ENCODE measurements around the gene GRIN2A. TPM values are rescaled to one million over a fixed set of nuclear protein-coding genes. Genes with fewer than 3 reads are reported as not detected.

GRIN2A gene
- total RNA-seq, 2 experiments from 2014 or later: not detected

DNA sequence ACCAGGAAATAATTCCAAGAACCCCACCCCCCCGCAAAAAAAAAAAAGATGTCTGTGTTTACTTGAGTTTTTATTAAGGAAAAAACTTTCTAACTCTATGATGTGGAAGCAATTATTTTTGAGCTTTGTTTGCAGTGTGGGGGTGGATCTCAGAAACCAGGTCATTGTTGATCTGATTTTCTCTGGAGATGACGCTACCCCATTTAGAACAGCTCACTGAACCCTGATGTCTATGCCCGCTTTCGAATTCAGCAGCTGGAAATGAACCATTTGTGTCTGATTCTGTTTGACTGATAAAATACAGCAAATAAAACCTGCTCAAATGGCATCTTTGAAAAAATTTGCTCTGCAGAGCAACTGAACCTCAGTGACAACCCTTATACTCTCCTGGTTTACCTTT lies 368.6 kb downstream of the GRIN2A start:
- Histone ChIP-seq H3K9me3 (ENCODE audit: low read length) (no peaks in the 10 kb centered on the region), H3K9me2 (ENCODE audit: insufficient read depth, low read length) (no peaks in the 10 kb centered on the region), H2AFZ (ENCODE audit: low read length) (no peak overlapping the region), H3K36me3 (ENCODE audit: insufficient read depth, low read length) (no peaks in the 10 kb centered on the region), H3K79me2 (ENCODE audit: insufficient read depth, low read depth, low read length) (no peaks in the 10 kb centered on the region), H3K27ac (ENCODE audit: low read depth, low read length, poor library complexity, severe bottlenecking) (no peak overlapping the region), H4K20me1 (ENCODE audit: insufficient read depth, low read length) (no peaks in the 10 kb centered on the region), H3K4me1 (ENCODE audit: insufficient read depth, low read length, poor library complexity, severe bottlenecking) (no peaks in the 10 kb centered on the region), H3K4me3 (ENCODE audit: low read depth, low read length, poor library complexity, severe bottlenecking) (no peak overlapping the region), H3K4me2 (ENCODE audit: low read length) (no peak overlapping the region)
- CTCF ChIA-PET (ENCODE audit: unreplicated experiment): no interaction called here
- intact Hi-C loops (cut with micrococcal nuclease; ENCODE audit: unreplicated experiment): no loop called here
- TF ChIP-seq, protein P1, sequence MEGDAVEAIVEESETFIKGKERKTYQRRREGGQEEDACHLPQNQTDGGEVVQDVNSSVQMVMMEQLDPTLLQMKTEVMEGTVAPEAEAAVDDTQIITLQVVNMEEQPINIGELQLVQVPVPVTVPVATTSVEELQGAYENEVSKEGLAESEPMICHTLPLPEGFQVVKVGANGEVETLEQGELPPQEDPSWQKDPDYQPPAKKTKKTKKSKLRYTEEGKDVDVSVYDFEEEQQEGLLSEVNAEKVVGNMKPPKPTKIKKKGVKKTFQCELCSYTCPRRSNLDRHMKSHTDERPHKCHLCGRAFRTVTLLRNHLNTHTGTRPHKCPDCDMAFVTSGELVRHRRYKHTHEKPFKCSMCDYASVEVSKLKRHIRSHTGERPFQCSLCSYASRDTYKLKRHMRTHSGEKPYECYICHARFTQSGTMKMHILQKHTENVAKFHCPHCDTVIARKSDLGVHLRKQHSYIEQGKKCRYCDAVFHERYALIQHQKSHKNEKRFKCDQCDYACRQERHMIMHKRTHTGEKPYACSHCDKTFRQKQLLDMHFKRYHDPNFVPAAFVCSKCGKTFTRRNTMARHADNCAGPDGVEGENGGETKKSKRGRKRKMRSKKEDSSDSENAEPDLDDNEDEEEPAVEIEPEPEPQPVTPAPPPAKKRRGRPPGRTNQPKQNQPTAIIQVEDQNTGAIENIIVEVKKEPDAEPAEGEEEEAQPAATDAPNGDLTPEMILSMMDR (conservative IDR thresholded peaks at IDR 0.05; ENCODE audit: low read length): no peak
- no peak for TF ChIP-seq EZH2phosphoT487 (IDR thresholded peaks at IDR 0.05; ENCODE audit: borderline replicate concordance, low read depth, low read length)
- no TSS peak for BruUV-seq (replicated peaks)
- DNase-seq (ENCODE audit: low spot score): no peak
- POLR2A ChIA-PET: interaction anchor here (0.6 to 0.7 kb wide), 2 partner anchors 132 to 727 kb away, joined by 3 to 4 read pairs; no protein-coding TSS in a partner anchor

DNA sequence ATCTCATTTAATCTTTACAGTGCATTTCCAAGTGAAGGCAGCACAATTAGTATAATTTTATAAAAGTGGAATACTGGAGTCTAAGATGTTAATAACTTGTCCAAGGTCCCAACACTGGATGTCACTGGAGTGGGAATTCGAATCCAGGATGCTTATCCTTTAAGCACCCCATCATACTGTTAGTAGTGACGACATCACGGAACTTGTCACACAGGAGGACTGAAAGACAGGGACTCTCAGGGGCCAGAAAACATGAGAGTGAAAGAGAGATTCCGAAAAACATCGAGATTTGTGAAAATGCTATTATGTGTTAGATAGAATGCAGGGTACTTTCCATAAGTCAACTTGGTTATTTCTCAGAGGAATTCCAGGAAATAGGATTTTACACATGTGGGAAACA lies 374.0 kb downstream of the GRIN2A start:
- TF ChIP-seq EZH2phosphoT487 (IDR thresholded peaks at IDR 0.05; ENCODE audit: borderline replicate concordance, low read depth, low read length): no peak
- TF ChIP-seq, protein P1 (conservative IDR thresholded peaks at IDR 0.05; ENCODE audit: low read length): no peak
- POLR2A ChIA-PET: no interaction called here
- no peak overlapping the region for H3K4me2 ChIP-seq (ENCODE audit: low read length)
- H2AFZ ChIP-seq (ENCODE audit: low read length): no peak overlapping the region
- CTCF ChIA-PET (ENCODE audit: unreplicated experiment): no interaction called here
- no peaks in the 10 kb centered on the region for H3K4me1 ChIP-seq (ENCODE audit: insufficient read depth, low read length, poor library complexity, severe bottlenecking)
- no peak overlapping the region for H3K27ac ChIP-seq (ENCODE audit: low read depth, low read length, poor library complexity, severe bottlenecking)
- DNase-seq (ENCODE audit: low spot score): no peak
- BruUV-seq (replicated peaks): no TSS peak
- H3K36me3 ChIP-seq (ENCODE audit: insufficient read depth, low read length): no peaks in the 10 kb centered on the region
- intact Hi-C loops (cut with micrococcal nuclease; ENCODE audit: unreplicated experiment): no loop called here
- no peaks in the 10 kb centered on the region for H3K9me3 ChIP-seq (ENCODE audit: low read length)
- no peak overlapping the region for H3K4me3 ChIP-seq (ENCODE audit: low read depth, low read length, poor library complexity, severe bottlenecking)
- no peaks in the 10 kb centered on the region for H4K20me1 ChIP-seq (ENCODE audit: insufficient read depth, low read length)
- H3K9me2 ChIP-seq (ENCODE audit: insufficient read depth, low read length): no peaks in the 10 kb centered on the region
- H3K79me2 ChIP-seq (ENCODE audit: insufficient read depth, low read depth, low read length): no peaks in the 10 kb centered on the region

DNA sequence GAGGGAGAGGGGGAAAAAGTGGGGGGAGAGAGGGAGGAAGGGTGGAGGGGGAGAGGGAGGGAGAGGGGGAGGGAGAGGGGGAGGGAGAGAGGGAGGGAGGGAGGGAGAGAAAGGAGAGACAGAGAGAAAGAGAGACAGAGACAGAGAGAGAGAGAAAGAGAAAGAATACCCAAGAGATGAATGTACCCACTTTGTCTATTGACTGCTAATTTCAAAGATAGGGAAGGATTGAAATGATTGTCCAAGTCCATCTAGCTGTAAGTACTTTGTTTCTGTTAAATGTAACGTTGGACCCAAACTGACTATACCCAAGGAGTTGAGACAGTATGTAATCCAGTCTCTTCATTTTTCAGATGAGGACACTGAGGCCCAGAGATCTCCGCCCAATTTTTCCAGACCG lies 374.9 kb downstream of the GRIN2A start:
- Histone ChIP-seq H3K9me2 (ENCODE audit: insufficient read depth, low read length) (no peaks in the 10 kb centered on the region), H3K4me1 (ENCODE audit: insufficient read depth, low read length, poor library complexity, severe bottlenecking) (no peaks in the 10 kb centered on the region), H2AFZ (ENCODE audit: low read length) (no peak overlapping the region), H3K79me2 (ENCODE audit: insufficient read depth, low read depth, low read length) (no peaks in the 10 kb centered on the region), H3K9me3 (ENCODE audit: low read length) (no peaks in the 10 kb centered on the region), H4K20me1 (ENCODE audit: insufficient read depth, low read length) (no peaks in the 10 kb centered on the region), H3K4me2 (ENCODE audit: low read length) (no peak overlapping the region), H3K36me3 (ENCODE audit: insufficient read depth, low read length) (no peaks in the 10 kb centered on the region), H3K4me3 (ENCODE audit: low read depth, low read length, poor library complexity, severe bottlenecking) (no peak overlapping the region), H3K27ac (ENCODE audit: low read depth, low read length, poor library complexity, severe bottlenecking) (no peak overlapping the region)
- ChIA-PET POLR2A (no interaction called here), CTCF (ENCODE audit: unreplicated experiment) (no interaction called here)
- DNase-seq (ENCODE audit: low spot score): no peak
- intact Hi-C loops (cut with micrococcal nuclease; ENCODE audit: unreplicated experiment): no loop called here
- no peak for TF ChIP-seq EZH2phosphoT487 (IDR thresholded peaks at IDR 0.05; ENCODE audit: borderline replicate concordance, low read depth, low read length)
- TF ChIP-seq, protein P1 (conservative IDR thresholded peaks at IDR 0.05; ENCODE audit: low read length): no peak
- no TSS peak for BruUV-seq (replicated peaks)

Data from OCI-LY7 (cell line).